Prostate gland (tissue), 2 donors: Measurements from ENCODE around the gene RELCH. TPM values are rescaled to one million over a fixed set of nuclear protein-coding genes. Genes with fewer than 3 reads are reported as not detected.

Source experiments
- DNase-seq: peaks from one replicate; pipeline ENCODE4 v3.0.0-alpha.2; 2019; ENCODE audit warnings: low spot score
- H3K27ac ChIP-seq, 2 donors: fragments of 200-600 bp; sonication (generic); 2 replicates each; pipeline ENCODE4 v1.5.1; 2017 to 2019
- H3K27me3 ChIP-seq: fragments of 200-600 bp; sonication (generic); replicated peaks from 2 replicates; pipeline ENCODE4 v1.5.1; 2019; ENCODE audit not compliant: insufficient read depth
- H3K36me3 ChIP-seq, 2 donors: fragments of 200-600 bp; sonication (generic); 1 replicate in 1 of 2; 2 replicates in 1 of 2; pipeline versions ENCODE4 v1.5.1 to v1.8.1; 2017 to 2019
- H3K4me1 ChIP-seq: fragments of 200-600 bp; sonication (generic); replicated peaks from 2 replicates; pipeline ENCODE4 v1.5.1; 2019
- H3K4me3 ChIP-seq, 2 donors: fragments of 200-600 bp; sonication (generic); 2 replicates each; pipeline ENCODE4 v1.5.1; 2017 to 2019
- H3K9me3 ChIP-seq: fragments of 200-600 bp; sonication (generic); 2 replicates; pipeline ENCODE4 v1.5.1; 2017
- CTCF ChIP-seq, 4 experiments: fragments of 200-600 bp in 2 of 4; fragments of 450-650 bp in 2 of 4; sonication (generic) in 2 of 4; IDR thresholded peaks; 1 replicate in 3 of 4; 2 replicates in 1 of 4; pipeline ENCODE4 v1.5.1; 2016 to 2019; ENCODE audit warnings: antibody characterized with exemption in 4 of 4, mild to moderate bottlenecking in 2 of 4, moderate library complexity in 2 of 4
- POLR2A ChIP-seq: fragments of 450-650 bp; IDR thresholded peaks from one replicate; pipeline ENCODE4 v1.6.1; 2016; ENCODE audit warnings: antibody characterized with exemption, mild to moderate bottlenecking
- POLR2AphosphoS5 ChIP-seq: sonication (generic); formaldehyde crosslinking; IDR thresholded peaks from one replicate; pipeline ENCODE4 v1.6.1; 2017; ENCODE audit warnings: antibody characterized with exemption
- WGBS: methylation state at CpG from one replicate; pipeline ENCODE4 v1.1.5; 2018; 5-methylcytosine and 5-hydroxymethylcytosine counted together
- intact Hi-C: fragments of 100-400 bp; cut with DNase I; formaldehyde crosslinking; loops from one replicate; pipeline ENCODE4 v1.14.2; 2022
- total RNA-seq, 2 donors: library from RNA; depleted of rRNA; stranded (reverse); fragments of >200 nt; gene quantifications; one replicate each; pipeline ENCODE4 v1.1.0, GENCODE V29; 2016

Gene RELCH
- total RNA-seq, 2 donors from 2014 or later = 34.8 to 49.0 TPM

- Histone ChIP-seq H3K4me1 (no peaks in the 10 kb centered on the region), H3K36me3 (no peaks in the 10 kb centered on the region), H3K9me3 (no peaks in the 10 kb centered on the region), H3K4me3 (no peak overlapping the region), H3K27me3 (no peaks in the 10 kb centered on the region), H3K27ac (no peak overlapping the region)
- intact Hi-C loops = no loop called here
- no peak for TF ChIP-seq POLR2A
- TF ChIP-seq POLR2AphosphoS5 = no peak
- no peak for TF ChIP-seq CTCF (IDR thresholded peaks at IDR 0.05)
- WGBS = 68% methylated on average over 3 of the region's 3 CpGs
- no peak for DNase-seq
These were observed 9.8 kb upstream of the RELCH start for GRCh38 chr18:62177271-62177670.

DNA sequence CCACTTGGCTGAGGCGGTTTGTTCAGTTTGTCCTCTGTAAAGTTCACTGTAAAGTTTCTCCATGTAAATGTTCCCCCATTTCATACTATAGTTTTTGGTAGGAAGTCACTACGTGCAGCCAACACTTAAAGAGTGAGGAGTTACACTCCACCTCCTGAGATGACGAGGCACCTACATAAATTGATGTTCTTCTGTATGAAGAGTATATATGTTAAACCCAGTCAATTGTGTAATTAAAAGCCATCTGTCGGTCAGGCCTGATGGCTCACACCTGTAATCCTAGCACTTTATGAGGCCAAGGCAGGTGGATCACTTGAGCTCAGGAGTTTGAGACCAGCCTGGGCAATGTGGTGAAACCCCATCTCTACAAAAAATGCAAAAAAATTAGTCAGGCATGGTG lies 7.8 kb upstream of the RELCH start:
- Histone ChIP-seq H3K4me1 (no peaks in the 10 kb centered on the region), H3K27me3 (no peaks in the 10 kb centered on the region), H3K27ac (no peak overlapping the region), H3K9me3 (no peaks in the 10 kb centered on the region), H3K36me3 (no peaks in the 10 kb centered on the region), H3K4me3 (no peak overlapping the region)
- TF ChIP-seq CTCF (IDR thresholded peaks at IDR 0.05) (no peak), POLR2AphosphoS5 (no peak), POLR2A (no peak)
- intact Hi-C loops = no loop called here
- DNase-seq = no peak
- 92% methylated on average over 4 of the region's 4 CpGs for WGBS

GRCh38 chr18:62182220-62182619 lies 4.8 kb upstream of the RELCH start:
- Histone ChIP-seq H3K27ac (no peak overlapping the region), H3K4me1 (no peaks in the 10 kb centered on the region), H3K27me3 (no peaks in the 10 kb centered on the region), H3K36me3 (no peaks in the 10 kb centered on the region), H3K4me3 (no peak overlapping the region), H3K9me3 (no peaks in the 10 kb centered on the region)
- intact Hi-C loops = loop anchor here (10.0 kb wide), 2 partner anchors 403 to 533 kb away; partner anchors contain the start of gene PHLPP1
- WGBS = 73% methylated on average over 3 of the region's 3 CpGs
- DNase-seq = no peak
- TF ChIP-seq POLR2AphosphoS5 (no peak), POLR2A (no peak), CTCF (IDR thresholded peaks at IDR 0.05) (no peak)

DNA sequence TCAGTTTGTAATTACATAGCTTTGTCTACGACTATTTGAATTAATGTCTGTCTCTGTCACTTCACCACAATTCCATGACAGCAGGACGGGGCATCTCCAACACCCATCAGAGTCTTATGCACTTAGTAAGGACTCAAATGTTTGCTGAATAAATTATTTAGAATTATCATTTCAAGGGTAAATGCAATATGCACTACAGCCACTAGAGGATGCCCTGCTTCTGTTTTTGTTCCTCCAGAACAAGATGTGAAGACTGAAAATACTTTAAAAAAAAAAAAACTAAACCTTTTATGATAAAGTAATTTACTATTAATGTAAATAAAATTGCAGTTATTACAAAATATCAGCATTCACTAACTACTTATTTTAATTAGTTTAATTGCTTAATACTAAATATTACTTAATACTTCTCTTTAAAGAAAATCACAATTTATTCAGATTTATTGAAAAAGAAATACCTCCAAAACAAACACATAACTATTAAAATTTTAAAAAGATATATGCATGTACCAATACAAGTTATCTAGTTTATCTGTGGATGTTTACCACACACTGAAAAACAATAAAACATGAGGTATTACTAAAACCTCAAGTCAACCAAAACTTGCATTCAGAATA lies 3.4 kb upstream of the RELCH start:
- no peak for TF ChIP-seq POLR2AphosphoS5
- TF ChIP-seq POLR2A = no peak
- TF ChIP-seq CTCF (IDR thresholded peaks at IDR 0.05) = peak; percentile 84 to 96 (median 92)
- peak; percentile 27 for DNase-seq
- Histone ChIP-seq H3K36me3 (no peaks in the 10 kb centered on the region), H3K27me3 (no peaks in the 10 kb centered on the region), H3K27ac (no peak overlapping the region), H3K4me3 (no peak overlapping the region), H3K4me1 (no peaks in the 10 kb centered on the region), H3K9me3 (no peaks in the 10 kb centered on the region)
- intact Hi-C loops = loop anchor here (2.0 to 10.0 kb wide), 3 partner anchors 65 to 531 kb away; partner anchors contain the start of gene PHLPP1
- WGBS = 6% methylated on average over 2 of the region's 2 CpGs

DNA sequence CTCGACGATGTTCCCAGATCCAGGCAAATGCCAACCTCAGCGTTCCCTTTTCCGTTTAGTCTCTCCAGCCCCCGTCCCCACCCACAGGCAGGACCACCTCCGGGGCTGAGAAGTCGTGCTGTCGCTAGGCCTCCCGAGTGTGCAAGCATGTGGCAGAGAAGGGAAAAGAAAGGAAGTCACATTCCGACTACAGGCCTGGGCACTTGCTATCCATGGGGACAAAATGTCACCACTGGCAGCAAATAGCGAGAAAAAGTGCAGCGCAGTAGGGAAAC lies 619 bp upstream of the RELCH start:
- intact Hi-C loops = loop anchor here (5.0 to 10.0 kb wide), 3 partner anchors 336 to 528 kb away; partner anchors contain the start of genes PHLPP1 and ZCCHC2

More for the DNA sequence above, 619 bp upstream of the RELCH start:
- Histone ChIP-seq H3K9me3 (no peaks in the 10 kb centered on the region), H3K27ac (peak overlapping the region; percentile 72 to 76), H3K27me3 (no peaks in the 10 kb centered on the region), H3K4me3 (peak overlapping the region; percentile 75 to 98), H3K4me1 (no peaks in the 10 kb centered on the region), H3K36me3 (no peaks in the 10 kb centered on the region)
- no peak for DNase-seq
- under 1% methylated on average over 12 of the region's 12 CpGs for whole genome bisulfite sequencing
- TF ChIP-seq POLR2A = no peak
- no peak for TF ChIP-seq CTCF (IDR thresholded peaks at IDR 0.05)
- TF ChIP-seq POLR2AphosphoS5 = no peak
